NCI-H1436 treated with DMSO at 0.1 percent for 48 hours (cell line): Measurements from ENCODE around the gene MSI1.
A peak's percentile ranks its signal among the peaks of the same experiment; 100 is the strongest.

Source experiments
- DNase-seq: peaks from one replicate; lab custom pipeline; 2025; lab: John Stamatoyannopoulos, UW

The MSI1 gene

GRCh38 chr12:120368789-120369602 lies at the start of gene MSI1:
MSI1 (minus strand) TSS chr12:120369164; CDS start chr12:120369091, 73 bp downstream.
- DNase-seq: no peak

- DNase-seq: no peak
These were observed 49.1 kb upstream of the MSI1 start for GRCh38 chr12:120417917-120418580.

DNA sequence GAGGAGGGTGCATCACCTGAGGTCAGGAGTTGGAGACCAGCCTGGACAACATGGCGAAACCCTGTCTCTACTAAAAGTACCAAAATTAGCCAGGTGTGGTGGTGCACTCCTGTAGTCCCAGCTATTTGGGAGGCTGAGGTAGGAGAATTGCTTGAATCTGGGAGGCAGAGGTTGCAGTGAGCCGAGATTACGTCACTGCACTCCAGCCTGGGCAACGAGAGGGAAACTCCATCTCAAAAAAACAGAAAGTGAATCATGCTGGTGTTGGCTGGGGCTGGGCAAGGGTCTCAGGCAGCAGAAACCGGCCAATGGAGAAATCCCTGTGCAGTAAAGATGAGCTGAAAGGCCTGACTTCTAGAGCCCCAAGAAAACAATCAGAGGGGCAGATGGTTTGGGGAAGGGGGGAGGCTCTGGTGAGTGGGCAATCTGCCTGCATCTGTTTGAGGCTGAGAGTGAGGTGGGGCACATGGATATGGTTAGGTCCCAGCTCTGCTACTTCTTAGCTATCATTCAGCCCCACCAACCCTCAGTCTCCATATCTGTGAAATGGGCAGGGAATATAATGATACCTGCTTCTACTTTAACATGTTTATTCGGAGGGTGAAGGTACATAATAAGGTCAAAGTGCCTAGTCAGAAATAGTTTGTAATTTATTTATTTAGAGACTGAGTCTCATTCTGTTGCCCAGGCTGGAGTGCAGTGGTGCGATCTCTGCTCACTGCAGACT lies 47.7 kb upstream of the MSI1 start:
- no peak for DNase-seq

DNA sequence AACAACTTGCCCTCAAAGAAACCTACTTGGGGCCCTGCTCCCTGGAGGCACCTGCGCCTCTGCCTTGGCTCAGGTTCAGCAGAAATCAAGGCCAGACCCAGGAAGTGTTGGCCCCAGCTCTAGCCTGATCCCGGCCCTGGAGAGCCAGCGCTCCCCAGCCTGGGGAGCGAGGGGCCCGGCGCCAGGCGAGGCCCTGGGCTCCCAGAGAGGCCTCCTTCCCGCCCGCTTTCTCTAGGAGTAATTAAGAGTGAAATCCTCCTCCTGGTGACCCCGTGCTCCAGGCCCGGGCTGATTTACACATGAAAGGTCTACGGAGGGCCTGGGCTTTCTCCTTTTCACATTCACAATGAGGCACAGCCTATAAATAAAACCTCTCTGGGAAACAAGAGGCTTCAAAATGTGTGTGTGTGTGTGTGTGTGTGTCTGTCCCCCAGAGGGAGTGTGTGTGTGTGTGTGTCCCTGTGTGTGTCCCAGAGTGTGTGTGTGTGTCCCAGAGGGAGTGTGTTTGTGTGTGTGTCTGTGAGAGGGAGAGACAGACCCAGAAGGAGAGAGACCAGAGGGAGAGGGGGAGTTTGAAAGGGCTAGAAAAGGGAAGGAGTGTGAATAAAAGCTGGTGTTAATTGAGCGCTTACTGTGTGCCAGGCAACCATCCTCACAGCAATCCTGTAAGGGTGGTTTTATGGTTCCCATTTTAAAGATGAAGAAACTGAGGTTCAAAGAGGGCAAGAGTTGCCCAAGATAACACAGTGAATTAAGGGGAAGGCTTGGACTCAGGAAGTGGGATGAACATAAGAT lies 45.1 kb upstream of the MSI1 start:
- no peak for DNase-seq

DNA sequence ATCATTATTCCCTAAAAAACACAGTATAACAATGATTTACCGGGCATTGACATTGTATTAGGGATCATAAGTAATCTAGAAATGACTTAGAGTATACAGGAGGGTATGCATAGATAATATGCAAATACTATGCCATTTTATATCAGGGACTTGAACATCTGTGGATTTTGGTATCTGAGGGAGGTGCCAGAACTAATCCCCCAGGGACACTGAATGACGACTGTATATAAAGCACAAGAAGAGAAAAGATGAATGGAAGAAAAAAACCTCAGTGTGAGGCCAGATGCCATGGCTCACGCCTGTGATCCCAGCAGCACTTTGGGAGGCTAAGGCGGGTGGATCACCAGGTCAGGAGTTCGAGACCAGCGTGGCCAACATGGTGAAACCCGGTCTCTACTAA lies 43.5 kb upstream of the MSI1 start:
- no peak for DNase-seq

GRCh38 chr12:120408771-120409170 lies 39.8 kb upstream of the MSI1 start:
- DNase-seq: no peak

- DNase-seq: no peak
These were observed 37.6 kb upstream of the MSI1 start for GRCh38 chr12:120406553-120406952.

- no peak for DNase-seq
These were observed 37.1 kb upstream of the MSI1 start for GRCh38 chr12:120406069-120406468.

DNA sequence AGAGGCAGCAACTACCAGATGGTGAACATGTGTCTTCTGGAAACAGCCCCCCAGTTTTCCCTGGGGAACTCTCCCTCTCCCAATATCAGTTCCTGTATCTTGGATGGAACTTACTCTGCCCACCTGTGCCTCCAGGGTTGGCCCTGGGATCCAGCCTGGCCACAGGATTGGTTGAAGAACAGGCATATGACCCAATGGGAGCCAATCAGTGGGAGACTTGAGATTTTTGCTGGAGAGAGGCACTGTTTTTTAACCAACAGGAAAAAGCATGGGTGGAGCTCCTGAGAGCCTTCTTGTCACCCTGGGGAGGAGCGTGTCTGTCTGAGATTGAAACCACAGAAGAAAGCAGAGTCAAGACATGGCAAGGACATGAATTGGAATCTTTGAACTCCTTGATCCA lies 35.3 kb upstream of the MSI1 start:
- no peak for DNase-seq

DNA sequence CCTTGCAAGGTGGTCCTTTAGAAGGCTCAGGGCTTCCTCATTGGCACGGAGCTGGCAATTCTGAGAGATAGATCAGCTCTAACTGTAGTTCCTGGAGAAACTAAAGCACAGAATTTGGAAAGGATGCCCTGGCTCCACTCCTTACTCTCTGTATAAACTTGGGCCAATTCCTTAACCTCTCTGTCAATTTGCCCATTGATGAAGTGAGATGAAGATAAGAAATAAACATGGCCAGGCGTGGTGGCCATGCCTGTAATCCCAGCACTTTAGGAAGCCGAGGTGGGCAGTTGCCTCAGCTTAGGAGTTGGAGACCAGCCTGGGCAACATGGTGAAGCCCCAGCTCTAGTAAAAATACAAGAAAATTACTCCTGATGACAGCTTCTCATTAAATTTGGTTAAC lies 34.9 kb upstream of the MSI1 start:
- no peak for DNase-seq

- no peak for DNase-seq
These were observed 33.3 kb upstream of the MSI1 start for GRCh38 chr12:120402217-120402616.

DNA sequence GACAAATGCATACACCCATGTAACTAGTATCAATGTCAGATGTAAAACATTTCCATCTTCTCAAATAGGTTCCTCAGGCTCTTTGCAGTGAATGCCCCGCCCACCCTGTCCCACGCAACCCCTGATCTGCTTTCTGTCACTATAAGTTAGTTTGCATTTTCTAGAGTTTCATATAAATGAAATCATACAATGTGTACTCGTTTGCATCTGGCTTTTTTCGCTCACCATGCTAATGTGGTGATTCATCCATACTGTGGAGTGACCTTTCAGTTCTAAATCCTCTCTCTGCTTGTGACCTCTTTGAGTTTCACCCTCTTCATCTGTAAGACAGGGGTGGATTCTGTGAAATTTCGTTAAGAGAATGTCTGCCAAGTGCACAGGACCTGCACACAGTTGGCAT lies 30.6 kb upstream of the MSI1 start:
- no peak for DNase-seq

DNA sequence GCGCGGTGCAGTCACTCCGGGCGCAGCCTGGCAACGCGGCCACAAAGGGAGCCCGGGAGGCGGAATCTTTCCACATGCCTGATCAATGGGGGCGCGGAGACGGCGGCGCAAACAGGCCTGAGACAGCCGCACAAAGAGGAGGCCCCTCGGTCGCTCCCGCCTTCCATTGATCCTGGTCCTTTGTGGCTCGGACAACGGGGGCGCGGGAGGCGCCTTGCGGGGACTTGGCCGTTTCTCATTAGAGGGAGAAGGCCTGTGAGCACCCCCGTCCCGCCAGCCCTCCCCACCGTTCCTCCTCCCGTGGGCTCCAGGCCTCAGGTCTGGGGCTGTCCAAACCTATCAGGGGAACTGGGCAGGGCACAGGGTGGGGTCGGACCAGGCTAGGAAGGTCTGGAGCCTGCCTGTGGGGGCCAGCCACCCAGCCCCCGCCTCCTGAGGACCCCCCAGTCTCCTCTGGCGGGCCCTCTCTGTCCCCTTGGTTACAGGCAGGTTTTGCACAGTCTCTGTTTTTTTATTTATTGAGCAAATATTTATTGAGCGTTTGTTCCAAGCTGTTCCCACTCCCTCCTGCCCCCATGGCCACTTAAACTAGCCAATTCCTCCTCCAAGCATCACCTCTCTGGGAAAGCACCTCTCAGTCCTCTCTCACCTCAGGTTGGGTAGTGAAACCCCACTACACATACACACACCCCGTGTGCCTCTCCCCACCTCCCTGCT lies 29.0 kb upstream of the MSI1 start:
- no peak for DNase-seq

DNA sequence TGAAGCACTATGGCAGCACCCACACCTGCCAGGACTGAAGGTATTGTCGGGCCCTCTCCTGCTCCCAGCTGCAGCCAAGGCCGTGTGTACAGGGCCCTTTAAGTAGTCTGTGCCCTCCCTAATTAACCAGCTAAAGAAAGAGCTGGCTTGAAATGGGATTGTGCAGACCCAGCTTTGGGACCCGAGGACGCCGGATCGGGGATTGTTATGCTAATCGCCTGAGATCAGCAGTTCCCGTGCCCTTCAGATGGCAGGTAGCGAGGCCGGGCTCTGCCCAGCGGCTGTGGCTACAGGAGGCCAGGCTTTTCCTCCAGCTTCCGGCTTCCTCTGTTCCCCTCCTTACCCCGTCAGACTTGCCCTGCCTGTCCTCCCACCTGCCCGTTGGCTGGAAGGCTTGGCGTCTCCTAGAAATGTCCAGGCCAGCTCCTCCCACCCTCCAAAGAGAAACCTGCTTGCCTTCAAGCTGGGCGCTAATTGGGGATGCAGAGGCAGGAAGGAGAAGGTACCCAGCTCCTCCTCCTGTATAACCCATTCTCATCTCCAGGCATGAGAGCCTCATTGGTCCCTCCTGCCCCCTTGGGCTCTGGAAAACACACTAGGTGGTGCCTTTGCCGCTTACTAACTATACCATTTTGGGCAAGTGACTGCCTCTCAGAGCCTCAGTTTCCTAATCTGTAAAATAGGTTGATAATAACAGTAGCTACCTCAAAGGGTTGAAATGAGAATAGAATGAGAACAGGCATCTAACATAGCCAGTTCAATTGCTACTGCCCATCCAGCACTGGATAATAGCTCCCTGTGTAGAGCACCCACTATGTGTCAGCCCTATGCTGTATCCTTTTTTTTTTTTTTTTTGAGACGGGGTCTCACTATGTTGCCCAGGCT lies 25.8 kb upstream of the MSI1 start:
- DNase-seq: no peak

- DNase-seq: no peak
These were observed 21.7 kb upstream of the MSI1 start for GRCh38 chr12:120390540-120391120.

- DNase-seq: peak; percentile 57
These were observed 19.9 kb upstream of the MSI1 start for GRCh38 chr12:120388691-120389481.

DNA sequence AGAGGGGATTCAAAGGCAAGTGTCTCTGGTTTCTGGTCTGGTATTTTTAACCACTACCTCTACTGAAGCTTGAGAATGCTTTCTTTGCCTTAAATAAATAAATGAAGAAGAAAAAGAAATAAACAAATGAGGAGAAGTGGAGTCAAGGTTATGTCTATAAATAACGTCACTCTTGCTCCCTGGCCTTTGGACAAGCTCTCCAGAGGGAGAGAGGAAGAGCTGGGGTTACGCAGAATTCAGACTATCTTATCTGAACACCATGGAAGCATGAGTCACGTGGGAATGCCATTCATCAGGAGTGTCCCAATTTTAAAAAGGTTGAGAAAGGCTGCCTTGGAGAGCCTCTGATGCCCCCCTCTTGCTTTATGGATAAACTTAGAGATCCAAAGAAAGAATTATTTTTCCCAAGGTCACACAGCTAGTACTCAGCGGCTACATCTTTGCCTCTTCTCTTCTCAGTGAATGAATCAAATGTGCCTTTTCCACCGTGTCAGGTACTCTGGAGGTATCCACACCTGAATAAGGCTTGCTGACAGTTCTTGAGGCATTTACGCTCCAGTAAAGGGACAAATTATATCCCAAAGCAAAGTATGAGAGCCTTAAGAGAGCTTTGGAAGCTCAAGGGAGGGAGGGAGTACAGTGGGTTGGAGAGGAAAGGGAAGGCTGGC lies 12.9 kb upstream of the MSI1 start:
- no peak for DNase-seq

- no peak for DNase-seq
These were observed 9.1 kb upstream of the MSI1 start for GRCh38 chr12:120378036-120378435.

DNA sequence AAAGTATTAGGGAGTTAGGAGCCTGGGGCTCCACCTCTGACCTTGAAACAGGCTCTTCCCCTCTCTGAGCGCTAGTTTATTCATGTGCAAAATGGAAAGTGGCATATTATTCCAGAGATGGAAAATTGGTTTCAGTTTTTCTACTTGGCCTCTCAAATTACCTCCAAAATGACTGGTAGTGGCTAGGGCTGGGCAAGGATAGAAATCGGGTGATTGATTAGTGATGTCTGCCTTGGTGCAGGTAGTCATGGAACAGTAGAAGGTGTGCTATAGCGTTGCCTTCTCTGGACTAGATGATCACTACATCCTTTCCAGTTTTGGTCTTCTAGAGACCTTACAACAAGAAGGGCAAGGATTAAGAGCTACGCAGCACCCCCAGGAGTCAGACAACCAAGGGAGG lies 8.6 kb upstream of the MSI1 start:
- no peak for DNase-seq
